ENCODE measurements around the gene TNKS1BP1.
"Not testable (repeated sequence)": the region's sequence is repeated elsewhere in the genome, so short reads cannot be mapped to it uniquely, and the experiment has no call there.

TNKS1BP1 gene, protein sequence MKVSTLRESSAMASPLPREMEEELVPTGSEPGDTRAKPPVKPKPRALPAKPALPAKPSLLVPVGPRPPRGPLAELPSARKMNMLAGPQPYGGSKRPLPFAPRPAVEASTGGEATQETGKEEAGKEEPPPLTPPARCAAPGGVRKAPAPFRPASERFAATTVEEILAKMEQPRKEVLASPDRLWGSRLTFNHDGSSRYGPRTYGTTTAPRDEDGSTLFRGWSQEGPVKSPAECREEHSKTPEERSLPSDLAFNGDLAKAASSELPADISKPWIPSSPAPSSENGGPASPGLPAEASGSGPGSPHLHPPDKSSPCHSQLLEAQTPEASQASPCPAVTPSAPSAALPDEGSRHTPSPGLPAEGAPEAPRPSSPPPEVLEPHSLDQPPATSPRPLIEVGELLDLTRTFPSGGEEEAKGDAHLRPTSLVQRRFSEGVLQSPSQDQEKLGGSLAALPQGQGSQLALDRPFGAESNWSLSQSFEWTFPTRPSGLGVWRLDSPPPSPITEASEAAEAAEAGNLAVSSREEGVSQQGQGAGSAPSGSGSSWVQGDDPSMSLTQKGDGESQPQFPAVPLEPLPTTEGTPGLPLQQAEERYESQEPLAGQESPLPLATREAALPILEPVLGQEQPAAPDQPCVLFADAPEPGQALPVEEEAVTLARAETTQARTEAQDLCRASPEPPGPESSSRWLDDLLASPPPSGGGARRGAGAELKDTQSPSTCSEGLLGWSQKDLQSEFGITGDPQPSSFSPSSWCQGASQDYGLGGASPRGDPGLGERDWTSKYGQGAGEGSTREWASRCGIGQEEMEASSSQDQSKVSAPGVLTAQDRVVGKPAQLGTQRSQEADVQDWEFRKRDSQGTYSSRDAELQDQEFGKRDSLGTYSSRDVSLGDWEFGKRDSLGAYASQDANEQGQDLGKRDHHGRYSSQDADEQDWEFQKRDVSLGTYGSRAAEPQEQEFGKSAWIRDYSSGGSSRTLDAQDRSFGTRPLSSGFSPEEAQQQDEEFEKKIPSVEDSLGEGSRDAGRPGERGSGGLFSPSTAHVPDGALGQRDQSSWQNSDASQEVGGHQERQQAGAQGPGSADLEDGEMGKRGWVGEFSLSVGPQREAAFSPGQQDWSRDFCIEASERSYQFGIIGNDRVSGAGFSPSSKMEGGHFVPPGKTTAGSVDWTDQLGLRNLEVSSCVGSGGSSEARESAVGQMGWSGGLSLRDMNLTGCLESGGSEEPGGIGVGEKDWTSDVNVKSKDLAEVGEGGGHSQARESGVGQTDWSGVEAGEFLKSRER (N-terminal part only)

DNA sequence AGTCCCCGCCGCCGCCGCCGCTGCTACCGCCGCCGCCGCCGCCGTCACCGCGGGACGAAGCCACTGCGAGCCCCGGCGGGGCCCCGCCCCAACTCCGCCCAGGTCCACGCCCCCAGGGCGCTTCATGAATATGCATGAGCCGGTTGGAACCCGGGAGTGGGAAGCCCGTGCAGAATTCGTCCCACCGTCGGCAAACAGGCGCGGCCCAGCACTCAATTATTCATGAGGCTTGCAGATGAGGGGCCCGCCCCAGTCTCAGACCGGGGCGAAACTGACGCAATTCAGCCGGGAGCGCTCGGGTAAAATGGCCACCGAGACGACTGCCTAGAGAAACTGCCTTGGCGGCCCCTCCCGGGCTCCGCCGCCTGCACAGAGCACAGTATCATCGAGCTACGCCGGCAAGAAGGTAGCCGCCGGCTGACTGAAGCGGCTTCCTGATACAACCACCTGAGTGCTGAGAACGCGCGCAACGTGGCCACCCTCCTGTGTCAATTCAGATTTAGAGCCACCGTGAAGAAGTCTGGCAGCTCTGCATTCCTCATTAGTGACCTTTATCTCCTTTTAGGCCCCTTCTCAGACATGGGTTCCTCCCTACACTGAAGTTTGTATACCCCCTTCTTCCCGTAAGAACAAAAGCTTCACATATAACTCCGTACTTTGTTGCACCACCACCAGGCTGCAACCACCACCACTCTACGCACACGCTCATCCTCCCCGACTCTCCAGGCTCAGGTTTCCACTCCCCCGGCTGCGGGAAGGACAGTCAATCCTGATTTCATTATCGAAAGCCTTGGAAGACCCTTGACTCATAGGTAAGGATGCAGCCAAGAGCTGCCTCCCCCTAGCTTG, at the start of gene TNKS1BP1:
TNKS1BP1 (minus strand) TSS at position 67 of the 849 bp plus-strand sequence. CDS start 3,067 bp downstream, outside the sequence.
- DNase-seq, result peak; percentile 98

DNA sequence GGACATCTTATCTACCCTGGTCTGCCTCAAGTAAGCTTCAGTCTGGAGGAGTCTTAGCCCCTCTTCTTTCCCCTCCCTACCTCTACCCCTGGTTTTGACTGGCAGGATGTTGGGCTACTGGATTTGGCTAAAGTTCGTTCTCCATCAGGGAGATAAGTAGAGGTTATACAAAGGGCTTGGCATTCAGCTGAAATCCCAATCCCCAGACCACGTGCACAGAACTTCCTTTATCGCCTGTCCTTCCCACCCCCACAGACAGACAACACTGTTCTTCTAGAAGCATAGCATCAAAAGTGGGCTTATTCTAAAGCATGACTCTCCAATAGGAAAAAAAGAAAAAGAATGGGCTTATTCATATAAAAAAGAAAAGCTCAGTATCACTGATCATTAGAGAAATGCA, 48.4 kb upstream of the TNKS1BP1 start:
- no peak for DNase-seq

DNA sequence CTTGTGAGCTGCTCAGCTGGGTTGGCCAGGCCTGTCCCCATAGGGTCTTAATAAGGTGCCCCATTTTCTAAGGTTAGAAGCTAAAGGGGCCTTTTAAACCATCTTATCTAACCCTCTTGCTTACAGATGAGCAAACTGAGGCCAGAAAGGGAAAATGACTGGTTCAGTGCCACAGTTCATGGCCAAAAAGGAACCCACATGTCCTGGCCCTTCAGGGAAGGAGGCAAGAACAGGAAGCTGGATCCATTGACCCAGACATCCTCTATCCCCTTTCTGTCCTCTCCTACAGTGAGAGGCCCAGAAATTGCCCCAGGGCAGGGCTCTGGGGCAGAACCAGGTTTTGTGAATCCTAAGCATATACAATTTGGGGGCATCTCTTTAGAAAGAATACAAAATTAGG, 46.2 kb upstream of the TNKS1BP1 start:
- DNase-seq, result no peak

DNA sequence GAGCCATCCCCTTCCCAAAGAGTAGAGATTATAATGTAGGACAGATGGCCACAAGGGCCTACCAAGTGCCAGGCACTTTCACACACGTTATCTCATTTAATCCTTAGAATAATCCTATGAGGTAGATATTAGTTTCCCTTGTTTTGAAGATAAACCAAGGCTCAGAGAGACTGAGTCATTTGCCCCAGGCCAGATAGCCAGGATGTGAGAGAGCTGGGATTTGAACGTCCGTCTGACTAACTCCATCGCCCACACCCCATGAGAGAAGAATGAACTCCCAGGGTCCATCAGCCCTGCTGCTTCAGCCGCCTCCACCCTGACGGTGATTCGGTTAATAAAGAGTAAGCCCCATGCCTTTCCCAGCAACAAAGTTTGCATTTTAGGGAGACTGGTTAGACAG, 45.5 kb upstream of the TNKS1BP1 start:
- no peak for DNase-seq

DNA sequence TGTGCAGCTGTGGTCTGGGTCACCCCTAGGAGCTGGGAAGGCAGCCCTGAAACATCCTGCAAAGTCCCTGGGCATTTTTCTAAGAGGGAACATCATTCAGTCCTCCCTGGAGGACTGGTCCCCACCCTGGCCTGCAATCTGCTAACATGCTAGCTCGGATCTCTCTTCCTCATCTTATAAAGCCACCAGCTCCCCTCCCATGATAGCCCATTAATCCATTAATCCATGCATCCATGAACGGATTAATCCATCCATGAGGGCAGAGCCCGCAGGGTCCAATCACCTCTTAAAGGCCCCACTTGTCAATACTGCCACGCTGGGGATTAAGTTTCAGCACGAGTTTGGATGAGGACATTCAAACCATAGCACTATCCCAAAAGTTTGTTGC, 44.1 kb upstream of the TNKS1BP1 start:
- no peak for DNase-seq

DNA sequence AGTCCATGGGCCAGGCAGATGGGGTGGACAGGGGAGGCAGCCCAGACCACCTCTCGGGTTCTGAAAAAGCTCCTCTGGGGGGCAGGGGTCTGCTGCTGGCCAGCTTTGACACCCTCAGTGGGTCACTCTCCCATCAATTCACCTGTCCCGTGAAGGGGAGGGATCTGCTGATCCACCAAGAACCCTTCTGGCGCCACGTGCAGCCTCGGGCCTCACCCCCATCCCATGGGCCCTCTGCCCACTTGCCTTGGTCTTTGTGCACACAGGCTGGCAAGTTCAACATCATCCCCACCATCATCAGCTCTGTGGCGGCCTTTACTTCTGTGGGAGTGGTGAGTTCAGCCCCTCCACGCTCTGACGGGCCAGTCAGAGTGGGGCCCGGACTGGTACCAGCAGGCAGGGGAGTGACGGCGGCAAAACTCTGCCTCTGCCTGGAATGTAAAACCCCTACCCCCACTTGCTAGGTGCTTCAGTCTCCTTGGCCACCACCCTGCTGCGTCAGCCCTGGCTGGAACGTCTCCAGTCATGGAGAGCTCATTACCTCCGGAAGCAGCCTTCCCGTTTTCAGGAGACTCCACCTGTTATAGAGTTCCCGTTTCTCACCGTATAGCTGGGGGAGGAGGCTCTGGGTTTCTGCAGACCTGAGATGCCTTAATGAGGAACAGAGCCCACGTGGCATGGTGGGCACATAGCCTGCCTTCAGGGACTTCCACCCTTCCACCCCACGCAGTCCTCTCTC, 43.5 kb upstream of the TNKS1BP1 start:
- no peak for DNase-seq

DNA sequence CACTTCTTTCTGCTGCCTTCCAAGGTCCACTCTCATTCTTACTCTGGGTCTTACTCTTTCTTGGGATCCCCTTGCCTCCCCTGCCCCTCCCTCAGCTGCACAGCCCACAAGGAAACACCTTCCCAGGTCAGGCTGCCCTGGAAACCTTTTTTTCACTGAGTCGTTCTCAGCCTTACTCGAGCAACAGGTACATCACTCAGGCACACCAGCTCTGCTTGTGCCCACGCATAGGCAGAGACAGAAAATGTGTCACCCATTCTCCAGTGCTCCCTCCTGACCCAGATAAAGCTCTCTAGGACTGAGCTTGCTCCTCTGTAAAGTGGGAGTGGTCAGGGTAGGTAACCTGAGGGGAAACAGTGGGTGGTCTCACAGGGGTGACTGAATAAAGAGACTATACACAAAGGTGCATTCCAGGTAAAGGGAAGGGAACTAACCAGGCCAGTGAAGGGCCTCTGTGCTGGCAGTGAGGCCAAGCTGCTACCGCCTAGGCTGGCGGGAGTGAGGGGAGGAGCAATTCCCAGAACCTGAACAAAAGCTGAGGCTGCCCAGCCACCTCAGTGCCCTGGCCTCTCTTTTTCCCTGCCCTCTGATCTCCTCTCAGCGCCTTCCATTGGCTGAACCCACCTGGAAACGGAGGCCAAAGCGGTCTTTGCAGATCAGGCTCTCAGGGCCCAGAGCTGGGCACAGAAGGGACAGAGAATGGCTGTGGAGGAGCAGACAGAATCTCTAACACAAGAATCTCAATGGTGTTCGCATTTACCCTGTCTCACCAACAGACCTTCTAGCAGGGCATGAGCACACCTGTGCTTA, 40.3 kb upstream of the TNKS1BP1 start:
- no peak for DNase-seq

DNA sequence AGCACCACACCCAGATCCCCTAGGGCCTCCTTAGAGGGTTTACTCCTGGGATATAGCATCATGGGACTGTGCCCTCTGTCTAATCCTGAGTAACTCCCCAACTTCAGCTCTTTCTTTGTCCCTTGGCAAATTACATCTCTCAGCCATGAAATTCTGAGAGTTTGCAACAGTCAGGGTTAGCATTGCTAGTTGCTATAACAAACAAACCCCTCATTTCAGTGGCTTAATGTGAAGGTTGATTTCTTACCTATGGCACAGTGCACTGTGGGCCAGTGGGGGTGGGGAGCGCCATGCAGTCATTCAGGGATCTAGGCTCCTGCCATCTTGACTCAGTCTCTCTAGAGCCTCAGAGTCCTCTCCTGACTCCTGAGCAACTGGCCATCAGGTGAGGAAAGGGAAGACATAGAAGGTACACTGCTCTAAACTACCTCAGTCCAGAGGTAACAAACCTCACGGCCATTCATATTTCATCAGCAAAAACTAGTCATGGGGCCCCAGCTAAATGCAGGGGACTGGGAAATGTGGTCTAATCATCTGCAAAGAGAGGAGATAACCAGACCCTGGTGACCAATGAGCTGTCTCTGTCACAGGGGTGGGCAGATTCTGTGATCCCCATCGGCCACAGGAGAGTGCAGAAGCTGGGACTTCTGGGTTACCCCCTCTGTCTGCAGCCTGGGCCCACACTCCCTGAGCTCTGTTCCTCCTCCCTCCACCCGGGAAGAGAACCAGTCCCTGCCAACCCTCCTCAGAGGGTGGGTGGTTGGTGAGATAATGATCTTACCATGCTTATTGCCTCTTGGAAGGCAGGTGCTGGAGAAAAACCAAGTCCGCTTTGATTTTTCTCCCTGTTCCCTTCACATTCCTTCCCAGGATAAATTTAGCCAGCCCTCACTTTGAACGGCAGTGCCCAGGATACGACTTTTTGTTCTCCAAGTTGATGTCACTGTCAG, 38.7 kb upstream of the TNKS1BP1 start:
- DNase-seq, result no peak

DNA sequence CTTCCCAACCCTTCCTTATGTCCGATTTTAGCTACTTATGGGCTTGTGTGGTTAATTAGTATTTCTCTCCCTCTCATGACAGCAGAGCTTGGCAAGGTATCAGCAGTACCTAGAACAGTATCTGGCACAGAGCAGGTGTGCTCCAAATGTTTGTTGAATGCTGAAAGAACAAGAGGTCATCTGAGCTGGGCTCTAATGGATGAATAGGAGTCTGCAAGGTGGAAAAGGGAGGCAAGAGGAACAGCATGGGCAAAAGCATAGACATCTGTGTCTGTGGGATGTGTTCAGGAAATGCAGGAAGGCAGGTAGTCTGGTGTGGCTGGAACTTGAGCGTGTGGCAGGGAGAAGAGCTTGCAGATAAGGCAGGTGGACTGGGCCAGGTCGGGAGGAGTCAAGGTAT, 37.2 kb upstream of the TNKS1BP1 start:
- DNase-seq, result no peak

DNA sequence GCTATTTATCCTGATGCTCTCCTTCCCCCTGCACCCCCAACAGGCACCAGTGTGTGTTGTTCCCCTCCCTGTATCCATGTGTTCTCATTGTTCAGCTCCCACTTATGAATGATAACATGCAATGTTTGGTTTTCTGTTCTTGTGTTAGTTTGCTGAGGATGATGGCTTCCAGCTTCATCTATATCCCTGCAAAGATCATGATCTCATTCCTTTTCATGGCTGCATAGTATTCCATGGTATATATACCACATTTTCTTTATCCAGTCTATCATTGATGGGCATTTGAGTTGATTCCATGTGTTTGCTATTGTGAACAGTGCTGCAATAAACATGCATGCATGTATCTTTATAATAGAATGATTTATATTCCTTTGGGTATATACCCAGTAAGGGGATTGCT, 36.7 kb upstream of the TNKS1BP1 start:
- DNase-seq, result not testable (repeated sequence)

DNA sequence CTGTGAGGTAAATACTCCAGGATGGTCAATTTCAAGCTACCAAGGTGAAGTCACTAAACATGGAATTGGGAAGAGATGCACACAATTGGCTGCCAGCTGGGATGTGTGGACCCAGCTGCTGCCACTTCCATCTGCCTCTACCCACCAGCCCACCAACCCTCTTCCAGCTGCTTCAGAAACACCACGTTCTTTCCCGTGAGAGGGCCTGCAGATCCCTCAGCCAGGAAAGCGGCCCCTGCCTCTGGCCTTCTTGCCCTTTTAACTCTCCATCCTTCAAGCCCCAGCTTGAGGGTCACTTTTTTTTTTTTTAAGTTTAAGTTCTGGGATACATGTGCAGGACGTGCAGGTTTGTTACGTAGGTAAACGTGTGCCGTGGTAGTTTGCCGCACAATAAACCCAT, 36.2 kb upstream of the TNKS1BP1 start:
- no peak for DNase-seq

DNA sequence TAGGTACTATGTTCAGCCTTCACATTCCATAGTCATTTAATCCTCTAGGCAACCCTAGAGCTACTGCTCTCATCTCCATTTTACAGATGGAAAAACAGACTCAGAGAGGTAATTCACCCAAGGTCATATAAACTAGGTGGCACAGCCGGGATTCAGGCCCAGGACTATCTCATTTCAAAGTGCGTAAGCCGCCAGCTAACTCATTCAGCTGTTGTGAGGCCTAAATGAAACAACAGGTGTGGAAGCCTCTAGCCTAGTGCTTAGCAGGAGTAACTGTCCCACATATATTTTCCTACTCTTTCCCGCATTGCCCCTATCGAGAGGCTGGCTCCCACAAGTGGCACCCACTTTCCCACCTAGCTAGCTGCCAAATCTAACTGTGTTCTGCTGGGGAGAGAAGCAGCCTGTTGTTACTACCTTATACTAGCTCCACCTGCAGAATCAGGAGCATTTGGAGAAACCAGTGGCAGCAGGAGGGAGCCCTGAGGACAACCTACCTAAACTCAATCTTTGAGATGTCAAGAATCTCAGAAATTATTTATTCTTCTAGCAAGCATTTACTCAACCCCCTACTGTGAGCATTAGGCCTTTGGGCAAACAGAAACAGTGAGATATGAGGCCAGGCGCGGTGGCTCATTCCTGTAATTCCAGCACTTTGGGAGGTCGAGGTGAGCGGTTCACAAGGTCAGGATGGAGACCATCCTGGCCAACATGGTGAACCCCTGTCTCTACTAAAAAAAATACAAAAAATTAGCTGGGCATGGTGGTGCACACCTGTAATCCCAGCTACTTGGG, 35.3 kb upstream of the TNKS1BP1 start:
- DNase-seq, result no peak

DNA sequence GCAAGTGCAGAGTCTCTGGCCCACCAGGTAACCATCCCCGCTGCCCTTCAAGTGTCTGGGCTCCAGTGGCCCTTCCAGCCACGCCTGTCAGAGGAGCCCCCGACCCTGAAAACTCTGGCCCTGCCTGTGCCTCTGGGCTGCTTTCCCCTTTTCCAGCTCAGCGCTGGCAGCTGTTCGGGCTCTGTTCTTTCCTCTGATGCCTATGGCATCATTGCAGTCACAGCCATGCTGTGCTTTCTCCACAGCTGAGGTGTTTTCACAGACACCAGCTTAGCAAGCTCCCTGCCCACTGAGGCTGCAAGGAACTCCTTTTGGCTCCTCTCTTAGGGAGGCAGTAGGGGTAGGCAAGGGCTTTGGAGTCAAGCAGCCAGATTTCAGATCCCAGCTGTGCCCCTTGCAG, 34.6 kb upstream of the TNKS1BP1 start:
- DNase-seq, result no peak

DNA sequence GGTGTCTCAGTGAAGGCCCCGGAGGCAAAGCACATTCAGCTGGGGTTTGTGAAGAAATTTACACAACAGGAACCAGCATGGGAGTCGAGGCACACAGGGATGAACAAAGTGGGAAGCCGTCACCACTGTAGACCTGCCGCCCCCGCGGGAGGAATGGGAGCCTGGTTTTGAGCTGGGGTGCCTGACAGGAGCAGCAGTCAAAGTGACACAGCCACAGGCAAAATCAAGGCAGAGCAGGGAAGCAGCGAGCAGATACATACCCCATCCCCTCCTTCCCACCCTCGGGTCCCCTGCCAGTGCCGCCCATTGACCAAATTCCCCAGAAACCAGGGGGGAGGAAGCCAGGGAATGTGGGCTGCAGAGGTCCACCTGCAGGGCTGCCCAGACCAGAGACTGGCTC, 34.2 kb upstream of the TNKS1BP1 start:
- DNase-seq, result no peak

DNA sequence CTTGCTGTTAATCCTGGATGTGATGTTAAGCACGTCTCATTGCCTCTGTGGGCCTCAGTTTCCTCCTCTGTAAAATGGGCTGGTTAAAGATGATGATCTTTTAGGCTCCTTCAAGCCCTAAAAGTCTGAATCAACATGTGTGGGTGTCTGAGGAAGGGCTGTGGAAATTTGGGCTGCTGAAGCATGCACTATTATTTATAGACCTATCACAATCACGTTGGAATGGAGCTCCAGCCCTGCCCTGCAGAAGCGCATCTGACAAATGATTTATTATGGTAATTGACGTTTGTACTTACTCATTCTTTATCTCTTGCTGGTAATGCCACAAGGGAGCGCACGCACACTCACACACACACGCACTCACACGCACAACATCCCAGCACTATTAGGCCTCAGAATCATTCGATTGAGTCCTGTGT, 33.8 kb upstream of the TNKS1BP1 start:
- DNase-seq, result no peak

DNA sequence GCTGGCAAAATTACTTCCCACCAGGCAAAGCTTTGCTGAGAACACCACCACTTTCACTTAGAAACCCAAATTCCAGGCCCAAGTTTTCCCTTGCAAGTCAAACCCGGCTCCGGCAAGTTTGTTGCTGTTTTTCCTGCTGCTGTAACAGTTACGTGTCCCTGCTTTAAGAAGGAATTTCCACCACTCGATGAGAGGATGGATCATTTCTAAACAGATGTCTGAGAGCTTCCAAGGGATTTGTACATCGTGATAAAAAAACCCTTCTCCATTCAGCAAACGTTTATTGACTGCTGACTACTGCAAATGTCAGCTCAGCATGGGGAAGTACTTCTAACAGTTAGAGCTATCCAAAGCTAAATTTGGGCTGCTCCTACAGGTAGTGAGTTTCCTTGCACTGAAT, 33.1 kb upstream of the TNKS1BP1 start:
- no peak for DNase-seq

DNA sequence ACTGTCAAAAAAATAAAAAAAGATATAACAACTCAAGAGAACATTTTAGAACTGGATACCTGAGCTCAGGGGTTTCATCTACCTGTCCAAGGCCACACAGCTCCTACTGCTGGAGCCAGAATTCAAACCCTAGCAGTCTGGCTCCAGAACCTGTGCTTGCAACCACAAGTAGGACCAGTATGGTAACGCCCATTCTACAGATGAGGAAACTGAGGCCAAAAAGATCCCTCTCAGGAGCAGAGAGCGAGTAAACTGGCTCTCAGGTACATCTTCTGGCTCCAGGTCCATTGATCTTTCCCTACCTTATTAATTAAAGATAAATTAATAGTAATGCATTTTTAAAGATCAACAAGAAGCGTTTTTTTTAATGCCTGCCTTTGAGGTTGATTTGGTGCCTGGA, 32.6 kb upstream of the TNKS1BP1 start:
- DNase-seq, result no peak

DNA sequence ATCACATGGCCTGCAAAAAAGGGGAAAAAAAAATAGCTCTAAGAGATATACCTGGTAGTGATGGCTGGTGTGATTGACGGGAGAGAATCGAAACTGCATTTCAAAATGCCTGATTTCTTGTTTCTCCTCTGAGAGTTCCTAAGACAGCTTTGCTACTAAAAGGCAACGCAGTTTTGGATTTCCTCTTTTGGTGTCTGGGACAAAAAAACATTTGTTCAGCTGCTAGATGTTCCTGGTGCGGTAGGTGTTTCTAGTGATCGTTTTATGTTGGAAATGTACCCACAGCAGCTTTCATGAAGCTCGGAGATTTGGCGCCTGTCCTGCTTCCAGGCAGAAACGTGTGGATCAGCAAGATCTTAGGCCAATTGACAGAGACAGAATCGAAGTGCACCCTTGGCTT, 31.5 kb upstream of the TNKS1BP1 start:
- no peak for DNase-seq

DNA sequence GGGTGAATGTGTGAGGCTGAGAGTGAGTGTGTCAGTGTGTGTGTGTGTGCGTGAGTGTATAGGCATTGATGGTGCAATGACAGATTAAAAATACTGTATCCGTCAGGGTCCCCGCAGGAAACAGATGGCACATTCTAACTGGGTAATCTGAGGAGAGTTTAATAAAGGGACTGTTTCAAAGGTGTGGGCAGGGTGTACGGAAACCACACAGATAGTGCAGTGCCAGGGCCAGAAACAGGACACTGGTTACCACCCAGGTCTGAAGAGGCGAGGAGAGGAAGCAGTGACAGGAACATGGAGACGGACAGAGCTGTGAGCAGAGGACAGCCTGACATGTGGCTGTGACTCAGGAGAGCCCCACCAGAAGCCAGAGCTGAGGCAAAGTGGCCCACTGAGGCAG, 29.9 kb upstream of the TNKS1BP1 start:
- DNase-seq, result no peak

Measured in activated CD8-positive, alpha-beta memory T cell treated with anti-CD3 and anti-CD28 coated beads for 24 hours (primary cell).